HG03565 (cell line): ENCODE data around the gene MPI.
"Not testable (repeated sequence)": the region's sequence is repeated elsewhere in the genome, so short reads cannot be mapped to it uniquely, and the experiment has no call there.

Source experiments
- ATAC-seq: cut with Tn5 transposase; IDR thresholded peaks from one replicate; pipeline ENCODE4 v1.9.1; 2021; ENCODE audit warnings: mild to moderate bottlenecking, moderate library complexity; ENCODE audit not compliant: unreplicated experiment

Gene MPI

DNA sequence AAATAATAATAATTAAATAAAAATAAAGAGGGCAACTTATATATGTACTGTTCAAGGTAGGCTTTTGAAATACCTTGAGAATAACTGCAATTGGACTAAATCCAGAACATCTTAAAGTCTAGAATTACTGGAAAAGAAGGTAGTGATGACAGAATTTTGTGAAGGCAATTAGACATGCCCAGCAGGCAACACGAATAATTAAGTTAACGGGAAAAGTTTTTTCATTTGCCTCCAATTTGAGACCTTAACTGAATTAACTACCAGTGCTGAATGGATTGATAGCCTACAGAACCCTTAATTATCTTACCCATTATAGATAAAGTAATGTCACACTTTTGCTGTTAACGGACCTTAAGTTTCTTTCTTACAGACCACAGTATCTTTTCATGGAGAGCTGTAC is 34.7 kb downstream of the MPI start:
- ATAC-seq, result no peak

DNA sequence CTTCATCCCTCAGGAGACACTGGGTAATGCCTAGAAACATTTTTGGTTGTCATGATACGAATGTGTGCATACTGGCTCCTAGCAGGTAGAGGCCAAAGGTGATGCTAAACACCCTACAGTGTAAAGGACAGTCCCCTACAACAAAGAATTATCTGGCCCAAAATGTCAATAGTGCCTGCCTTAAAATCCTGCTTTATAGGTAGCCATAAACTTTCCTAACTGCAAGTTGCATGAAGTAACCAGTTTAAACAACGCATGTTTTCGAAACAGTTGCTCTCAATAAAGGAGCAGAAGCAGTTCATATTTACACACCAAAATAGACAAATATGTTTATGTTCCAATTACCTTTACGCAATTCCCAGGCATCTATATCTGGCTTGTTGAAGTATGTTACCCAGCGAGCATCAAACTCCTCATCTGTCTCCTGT is 38.9 kb downstream of the MPI start:
- no peak for ATAC-seq

DNA sequence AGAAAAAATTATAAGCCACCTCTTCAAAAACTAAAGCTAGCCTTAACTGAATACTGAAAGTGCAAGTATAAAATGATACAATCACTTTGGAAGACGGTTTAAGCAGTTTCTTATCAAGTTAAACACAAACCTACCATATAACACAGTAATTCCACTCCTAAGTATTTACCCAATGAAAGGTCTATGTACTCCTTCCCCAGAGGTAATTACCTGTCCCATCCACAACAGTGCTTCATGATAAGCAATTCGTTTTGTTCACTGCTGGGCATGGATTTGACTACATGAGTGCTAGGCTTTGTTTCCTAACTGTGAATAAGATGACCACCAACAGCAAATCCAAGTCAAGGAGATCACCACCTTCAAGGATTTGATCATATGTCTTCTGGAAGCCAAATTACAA is 43.7 kb downstream of the MPI start:
- ATAC-seq, result no peak

DNA sequence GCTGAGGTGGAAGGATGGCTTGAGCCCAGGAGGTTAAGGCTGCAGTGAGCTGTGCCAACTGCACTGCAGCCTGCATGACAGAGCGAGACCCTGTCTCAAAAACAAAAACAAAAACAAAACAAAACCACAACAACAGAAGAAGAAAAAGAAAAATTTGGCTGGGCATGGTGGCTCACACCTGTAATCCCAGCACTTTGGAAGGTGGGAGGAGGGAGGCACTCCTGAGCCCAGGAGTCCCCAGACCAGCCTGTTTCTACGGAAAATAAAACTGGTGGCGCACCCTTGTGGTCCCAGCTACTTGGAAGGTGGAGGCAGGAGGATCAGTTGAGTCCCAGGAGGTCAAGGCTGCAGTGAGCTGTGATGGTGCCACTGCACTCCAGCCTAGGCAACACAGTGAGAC is 45.4 kb downstream of the MPI start:
- not testable (repeated sequence) for ATAC-seq

DNA sequence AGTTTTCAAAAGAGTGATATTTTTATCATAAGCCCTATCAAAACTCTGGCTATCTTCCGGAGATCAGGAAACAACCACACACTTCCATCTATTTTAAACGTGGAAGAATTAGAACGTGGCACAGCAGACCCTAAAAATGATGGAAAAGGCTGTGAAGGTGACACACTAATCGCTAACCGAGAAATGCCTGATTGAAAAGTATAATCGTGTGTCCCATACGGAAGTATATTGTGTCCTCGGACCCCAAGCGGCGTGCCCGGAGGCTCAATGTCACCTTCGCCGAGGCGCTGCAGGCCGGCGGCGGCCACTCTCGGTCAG is 47.4 kb downstream of the MPI start:
- no peak for ATAC-seq

DNA sequence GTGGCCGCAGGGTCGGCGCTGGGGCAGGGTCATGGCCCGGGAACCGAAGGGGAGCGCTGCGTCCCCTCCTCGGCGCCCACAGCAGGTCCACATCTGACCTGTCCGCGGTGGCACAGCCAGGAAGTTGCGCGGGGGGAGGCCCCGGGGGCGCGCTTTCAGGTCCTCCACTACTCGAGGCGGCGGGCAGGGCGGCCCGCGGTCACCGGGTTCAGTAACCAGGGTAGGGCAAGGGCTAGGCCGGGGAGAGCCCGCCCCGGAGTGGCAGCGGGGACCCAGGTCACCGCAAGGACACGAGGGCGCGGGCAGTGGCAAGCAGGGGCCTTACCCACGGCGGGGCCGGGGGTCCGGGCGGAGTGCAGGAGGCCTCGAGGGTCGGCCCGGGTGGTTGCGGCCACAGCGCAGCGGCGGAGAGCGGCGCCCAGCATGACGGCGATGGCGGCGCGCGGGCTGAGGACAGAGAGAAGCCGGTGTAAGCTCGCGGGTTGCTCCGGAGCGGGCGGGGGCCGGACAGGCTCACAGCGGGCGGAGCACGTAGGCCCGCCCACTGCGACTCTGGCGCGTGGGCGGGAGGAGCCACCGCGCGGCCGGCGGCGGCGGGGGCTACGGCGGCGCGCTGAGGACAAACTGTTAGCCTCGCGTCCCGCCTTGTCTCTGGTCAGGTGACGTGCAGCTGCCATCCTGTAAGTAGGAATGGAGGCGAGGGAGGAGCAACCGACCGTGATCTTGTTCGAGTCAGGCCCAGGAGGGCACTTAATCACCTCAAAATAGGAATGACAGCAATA is 47.9 kb downstream of the MPI start, which contains the start of gene COX5A:
Gene COX5A (minus strand): TSS at position 484 of the 782 bp plus-strand sequence. CDS start 59 bp downstream, at position 425.
- ATAC-seq, result peak; percentile 81

DNA sequence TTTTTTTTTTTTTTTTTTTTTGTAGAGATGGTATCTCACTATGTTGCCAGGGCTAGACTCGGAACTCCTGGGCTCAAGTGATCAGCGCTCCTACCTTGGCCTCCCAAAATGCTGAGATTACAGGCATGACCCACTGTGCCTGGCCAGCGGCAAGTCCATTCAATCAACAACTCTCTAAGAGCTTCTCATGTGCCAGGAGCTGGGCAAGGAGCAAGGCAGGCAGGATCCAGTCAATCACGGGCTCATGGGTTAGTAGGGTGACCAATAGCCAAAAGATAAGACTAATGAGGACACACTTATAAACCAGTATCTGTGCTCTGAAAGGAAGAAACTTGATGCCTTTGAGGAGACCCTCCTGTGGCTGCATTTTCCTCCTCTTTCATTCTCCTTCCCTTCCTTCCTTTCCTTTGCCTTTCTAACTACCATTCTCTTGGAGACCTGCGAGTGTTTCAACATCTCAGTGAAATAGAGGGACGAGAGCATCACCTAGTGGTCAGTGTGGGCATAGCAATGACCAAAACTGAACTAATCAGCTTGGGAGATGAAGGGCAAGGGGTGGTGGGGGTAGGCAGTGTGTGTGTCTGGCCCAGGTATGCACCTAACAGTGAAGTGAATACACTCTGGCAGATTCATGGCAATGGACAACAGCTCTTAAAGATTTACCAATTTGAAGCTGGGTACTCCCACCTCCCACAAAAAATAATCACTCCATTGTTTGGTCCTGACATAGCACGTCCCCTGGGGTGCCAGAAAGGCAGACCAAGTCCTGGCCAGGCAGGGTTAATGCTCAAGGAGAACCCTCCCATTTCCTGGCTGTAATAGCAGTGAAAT is 60.5 kb downstream of the MPI start:
- no peak for ATAC-seq

DNA sequence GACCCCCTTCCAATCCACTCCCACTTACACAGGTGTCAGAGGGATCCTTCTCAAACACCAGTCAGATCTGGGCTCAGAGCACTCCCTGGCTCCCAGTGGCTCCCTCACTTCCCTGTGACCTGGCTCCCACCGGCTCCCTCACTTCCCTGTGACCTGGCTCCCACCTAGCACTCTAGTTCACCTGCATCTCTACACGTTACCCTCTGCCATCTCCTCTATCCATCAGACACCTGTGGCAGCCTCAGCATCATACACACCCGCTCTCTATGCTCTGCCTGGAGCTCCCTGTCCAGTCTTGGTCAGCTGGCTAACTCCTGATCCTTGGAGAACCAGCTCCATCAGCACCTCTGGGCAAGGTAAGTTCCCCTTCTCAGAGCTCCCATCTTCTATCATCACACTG is 61.2 kb downstream of the MPI start:
- no peak for ATAC-seq
